HG02798 (cell line): ENCODE data around the gene ATP6V1D.
"Not testable (repeated sequence)": the region's sequence is repeated elsewhere in the genome, so short reads cannot be mapped to it uniquely, and the experiment has no call there.

Experiments used
- ATAC-seq: cut with Tn5 transposase; IDR thresholded peaks from one replicate; pipeline ENCODE4 v1.9.1; 2021; ENCODE audit warnings: mild to moderate bottlenecking; ENCODE audit not compliant: unreplicated experiment, poor library complexity

Gene ATP6V1D

GRCh38 chr14:67359775-67360469 lies at the start of gene ATP6V1D, which contains the start of gene EIF2S1:
Gene ATP6V1D (minus strand): TSS chr14:67359804. CDS start chr14:67359698, 106 bp downstream.
Gene EIF2S1 (plus strand): TSS chr14:67360328. CDS start chr14:67364768, 4,440 bp downstream.
- peak; percentile 93 for ATAC-seq

- not testable (repeated sequence) for ATAC-seq
Measured at GRCh38 chr14:67408122-67408801, 48.7 kb upstream of the ATP6V1D start.

- no peak for ATAC-seq
Measured at GRCh38 chr14:67405771-67406170, 46.2 kb upstream of the ATP6V1D start.

- ATAC-seq, result no peak
Measured at GRCh38 chr14:67400434-67400833, 40.8 kb upstream of the ATP6V1D start.

- no peak for ATAC-seq
Measured at GRCh38 chr14:67397536-67397935, 37.9 kb upstream of the ATP6V1D start.

GRCh38 chr14:67396381-67396970 lies 36.9 kb upstream of the ATP6V1D start:
- no peak for ATAC-seq

GRCh38 chr14:67395876-67396189 lies 36.2 kb upstream of the ATP6V1D start:
- ATAC-seq, result no peak

- no peak for ATAC-seq
Measured at GRCh38 chr14:67395086-67395875, 35.7 kb upstream of the ATP6V1D start.

GRCh38 chr14:67393689-67394088 lies 34.1 kb upstream of the ATP6V1D start:
- no peak for ATAC-seq

- no peak for ATAC-seq
Measured at GRCh38 chr14:67392800-67393199, 33.2 kb upstream of the ATP6V1D start.

- ATAC-seq, result no peak
Measured at GRCh38 chr14:67392123-67392522, 32.5 kb upstream of the ATP6V1D start.

GRCh38 chr14:67391268-67391667 lies 31.7 kb upstream of the ATP6V1D start:
- ATAC-seq, result no peak

GRCh38 chr14:67389811-67390534 lies 30.4 kb upstream of the ATP6V1D start:
- ATAC-seq, result no peak

- ATAC-seq, result no peak
Measured at GRCh38 chr14:67389275-67389674, 29.7 kb upstream of the ATP6V1D start.

GRCh38 chr14:67387195-67387594 lies 27.6 kb upstream of the ATP6V1D start:
- ATAC-seq, result no peak

- no peak for ATAC-seq
Measured at GRCh38 chr14:67385618-67386017, 26.0 kb upstream of the ATP6V1D start.

- ATAC-seq, result no peak
Measured at GRCh38 chr14:67385120-67385519, 25.5 kb upstream of the ATP6V1D start.

GRCh38 chr14:67377916-67378315 lies 18.3 kb upstream of the ATP6V1D start:
- no peak for ATAC-seq

- ATAC-seq, result peak; percentile 58
Measured at GRCh38 chr14:67373347-67373746, 13.7 kb upstream of the ATP6V1D start.

- ATAC-seq, result no peak
Measured at GRCh38 chr14:67372833-67373232, 13.2 kb upstream of the ATP6V1D start.
